Loucy (cell line): ENCODE data around the gene EPHB1.

ENCODE experiments used
- H2AFZ ChIP-seq: fragments of 200-600 bp; sonication (generic); 2 replicates; pipeline ENCODE4 v1.6.0; 2016; ENCODE audit warnings: antibody characterized with exemption, mild to moderate bottlenecking, low read length, moderate library complexity
- H3F3A ChIP-seq: fragments of 200-600 bp; 2 replicates; pipeline ENCODE4 v1.6.0; 2016; ENCODE audit warnings: antibody characterized with exemption, low read depth, mild to moderate bottlenecking
- H3K27me3 ChIP-seq: fragments of 200-600 bp; sonication (generic); 2 replicates; pipeline ENCODE4 v1.6.1; 2014; ENCODE audit warnings: low read length, mild to moderate bottlenecking; ENCODE audit not compliant: insufficient read depth, poor library complexity, severe bottlenecking
- H3K36me3 ChIP-seq: fragments of 200-600 bp; sonication (generic); 2 replicates; pipeline ENCODE4 v1.6.1; 2016; ENCODE audit warnings: low read length; ENCODE audit not compliant: insufficient read depth
- H3K4me1 ChIP-seq: fragments of 200-600 bp; sonication (generic); 2 replicates; pipeline ENCODE4 v1.5.1; 2014; ENCODE audit warnings: low read length, mild to moderate bottlenecking; ENCODE audit not compliant: insufficient read depth, poor library complexity, severe bottlenecking
- H3K4me2 ChIP-seq: fragments of 200-600 bp; sonication (generic); 2 replicates; pipeline ENCODE4 v1.6.0; 2014; ENCODE audit warnings: antibody characterized with exemption, low read length, low read depth, mild to moderate bottlenecking; ENCODE audit not compliant: poor library complexity, severe bottlenecking
- H3K4me3 ChIP-seq: fragments of 200-600 bp; sonication (generic); 2 replicates; pipeline ENCODE4 v1.5.1; 2014; ENCODE audit warnings: low read length, mild to moderate bottlenecking, mixed read lengths; ENCODE audit not compliant: poor library complexity, severe bottlenecking
- H3K79me2 ChIP-seq: fragments of 200-600 bp; sonication (generic); 2 replicates; pipeline ENCODE4 v1.6.1; 2014; ENCODE audit warnings: low read length; ENCODE audit not compliant: insufficient read depth
- H3K9ac ChIP-seq: fragments of 200-600 bp; sonication (generic); 2 replicates; pipeline ENCODE4 v1.6.0; 2014; ENCODE audit warnings: mild to moderate bottlenecking, low read depth, low read length, moderate library complexity; ENCODE audit not compliant: poor library complexity, severe bottlenecking
- H3K9me2 ChIP-seq: fragments of 200-600 bp; sonication (generic); replicated peaks from 2 replicates; pipeline ENCODE4 v1.6.1; 2016; ENCODE audit warnings: low read depth, low read length, mixed read lengths
- H3K9me3 ChIP-seq: fragments of 200-600 bp; sonication (generic); 2 replicates; pipeline ENCODE4 v1.6.1; 2014; ENCODE audit warnings: mild to moderate bottlenecking, antibody characterized with exemption, low read length, low read depth; ENCODE audit not compliant: insufficient read depth
- H4K20me1 ChIP-seq: fragments of 200-600 bp; sonication (generic); 2 replicates; pipeline ENCODE4 v1.6.0; 2014; ENCODE audit warnings: antibody characterized with exemption, low read length, mild to moderate bottlenecking; ENCODE audit not compliant: insufficient read depth, poor library complexity, severe bottlenecking
- CTCF ChIP-seq: fragments of 200-600 bp; sonication (generic); conservative IDR thresholded peaks from 2 replicates; pipeline ENCODE4 v1.5.1; 2014; ENCODE audit warnings: mild to moderate bottlenecking, antibody characterized with exemption, low read length
- EZH2phosphoT487 ChIP-seq: fragments of 200-600 bp; IDR thresholded peaks from 2 replicates; pipeline ENCODE4 v1.6.1; 2018; ENCODE audit warnings: antibody characterized with exemption, mild to moderate bottlenecking, moderate library complexity, borderline replicate concordance

The EPHB1 gene

GRCh38 chr3:134804508-134805480 is 9.7 kb downstream of the EPHB1 start:
- Histone ChIP-seq H3K27me3 (no peaks in the 10 kb centered on the region), H3K36me3 (no peaks in the 10 kb centered on the region), H3F3A (no peaks in the 10 kb centered on the region), H3K9me3 (no peaks in the 10 kb centered on the region), H3K4me2 (no peak overlapping the region), H3K79me2 (no peaks in the 10 kb centered on the region), H2AFZ (no peak overlapping the region), H3K9me2 (no peaks in the 10 kb centered on the region), H3K9ac (no peak overlapping the region), H4K20me1 (no peaks in the 10 kb centered on the region), H3K4me3 (no peak overlapping the region), H3K4me1 (no peaks in the 10 kb centered on the region)
- TF ChIP-seq CTCF: no peak
- no peak for TF ChIP-seq EZH2phosphoT487

GRCh38 chr3:134807189-134807588 is 12.1 kb downstream of the EPHB1 start:
- Histone ChIP-seq H3K79me2 (no peaks in the 10 kb centered on the region), H3K4me1 (no peaks in the 10 kb centered on the region), H3F3A (no peaks in the 10 kb centered on the region), H3K36me3 (no peaks in the 10 kb centered on the region), H3K9ac (no peak overlapping the region), H4K20me1 (no peaks in the 10 kb centered on the region), H3K9me3 (no peaks in the 10 kb centered on the region), H3K4me2 (no peak overlapping the region), H3K9me2 (no peaks in the 10 kb centered on the region), H3K4me3 (no peak overlapping the region), H2AFZ (no peak overlapping the region), H3K27me3 (no peaks in the 10 kb centered on the region)
- no peak for TF ChIP-seq CTCF
- TF ChIP-seq EZH2phosphoT487: no peak

- TF ChIP-seq EZH2phosphoT487 (no peak), CTCF (no peak)
- H3K4me2 ChIP-seq: no peak overlapping the region
- H3K79me2 ChIP-seq: no peaks in the 10 kb centered on the region
- no peaks in the 10 kb centered on the region for H3K9me2 ChIP-seq
- H3K27me3 ChIP-seq: no peaks in the 10 kb centered on the region
- no peak overlapping the region for H3K9ac ChIP-seq
- H3F3A ChIP-seq: no peaks in the 10 kb centered on the region
- no peaks in the 10 kb centered on the region for H3K4me1 ChIP-seq
- no peak overlapping the region for H2AFZ ChIP-seq
- no peaks in the 10 kb centered on the region for H3K9me3 ChIP-seq
- no peak overlapping the region for H3K4me3 ChIP-seq
- H3K36me3 ChIP-seq: no peaks in the 10 kb centered on the region
- H4K20me1 ChIP-seq: no peaks in the 10 kb centered on the region
Observed at GRCh38 chr3:134808835-134809234, 13.8 kb downstream of the EPHB1 start.
